GM23248 (cell line): ENCODE data around the gene MYO1D. TPM values are rescaled to one million over a fixed set of nuclear protein-coding genes. Genes with fewer than 3 reads are reported as not detected.

Experiments used
- DNase-seq: peaks from one replicate; pipeline ENCODE4 v3.0.0-alpha.2; 2015
- H2AFZ ChIP-seq: fragments of 200-600 bp; sonication (generic); 2 replicates; pipeline ENCODE4 v1.6.1; 2016; ENCODE audit warnings: antibody characterized with exemption
- H3F3A ChIP-seq: fragments of 200-600 bp; sonication (generic); 2 replicates; pipeline ENCODE4 v1.6.1; 2016; ENCODE audit warnings: mild to moderate bottlenecking, antibody characterized with exemption, mixed run types; ENCODE audit not compliant: insufficient read depth
- H3K27ac ChIP-seq: fragments of 200-600 bp; sonication (generic); 2 replicates; pipeline ENCODE4 v1.5.1; 2016; ENCODE audit warnings: mild to moderate bottlenecking
- H3K27me3 ChIP-seq: fragments of 200-600 bp; sonication (generic); replicated peaks from 2 replicates; pipeline ENCODE4 v1.6.1; 2016; ENCODE audit warnings: mild to moderate bottlenecking; ENCODE audit not compliant: insufficient read depth
- H3K36me3 ChIP-seq: fragments of 200-600 bp; sonication (generic); 2 replicates; pipeline ENCODE4 v1.6.1; 2016; ENCODE audit warnings: low read depth, mild to moderate bottlenecking
- H3K4me1 ChIP-seq: fragments of 200-600 bp; sonication (generic); 2 replicates; pipeline ENCODE4 v1.6.1; 2016; ENCODE audit warnings: mild to moderate bottlenecking; ENCODE audit not compliant: insufficient read depth
- H3K4me2 ChIP-seq: fragments of 200-600 bp; sonication (generic); one replicate; pipeline ENCODE4 v1.6.1; 2016; ENCODE audit warnings: mild to moderate bottlenecking; ENCODE audit not compliant: unreplicated experiment
- H3K4me3 ChIP-seq: fragments of 200-600 bp; sonication (generic); 2 replicates; pipeline ENCODE4 v1.5.1; 2016; ENCODE audit warnings: mild to moderate bottlenecking
- H3K79me2 ChIP-seq: fragments of 200-600 bp; sonication (generic); 2 replicates; pipeline ENCODE4 v1.6.1; 2016; ENCODE audit warnings: mild to moderate bottlenecking; ENCODE audit not compliant: insufficient read depth
- H3K9ac ChIP-seq: fragments of 200-600 bp; sonication (generic); 2 replicates; pipeline ENCODE4 v1.6.1; 2016; ENCODE audit warnings: mild to moderate bottlenecking
- H3K9me2 ChIP-seq: fragments of 200-600 bp; sonication (generic); 2 replicates; pipeline ENCODE4 v1.6.1; 2016; ENCODE audit warnings: mixed run types, mild to moderate bottlenecking, moderate library complexity; ENCODE audit not compliant: insufficient read depth
- H3K9me3 ChIP-seq: fragments of 200-600 bp; sonication (generic); one replicate; pipeline ENCODE4 v1.6.1; 2017; ENCODE audit warnings: low read depth
- H4K20me1 ChIP-seq: fragments of 200-600 bp; sonication (generic); 2 replicates; pipeline ENCODE4 v1.6.0; 2016; ENCODE audit not compliant: insufficient read depth
- EZH2 ChIP-seq: fragments of 200-600 bp; sonication (generic); IDR thresholded peaks from 2 replicates; pipeline ENCODE4 v1.6.1; 2018; ENCODE audit warnings: antibody characterized with exemption, mild to moderate bottlenecking; ENCODE audit not compliant: insufficient read depth, poor library complexity, severe bottlenecking
- EZH2phosphoT487 ChIP-seq: fragments of 200-600 bp; sonication (generic); IDR thresholded peaks from 2 replicates; pipeline ENCODE4 v1.6.1; 2018; ENCODE audit warnings: antibody characterized with exemption, moderate library complexity, mild to moderate bottlenecking, low read depth; ENCODE audit not compliant: insufficient read depth
- WGBS, 2 experiments: methylation state at CpG; one replicate each; pipeline ENCODE4 v1.1.6; 2015 to 2017; ENCODE audit warnings: low lambda C conversion rate in 2 of 2, low coverage in 1 of 2; ENCODE audit errors: missing lambda C conversion rate in 2 of 2; 5-methylcytosine and 5-hydroxymethylcytosine counted together
- in situ Hi-C: fragments of 300-500 bp; cut with MboI; formaldehyde crosslinking; loops from 2 replicates; pipeline ENCODE4 v1.15.0; 2020
- polyA plus RNA-seq: library from polyadenylated mRNA; unstranded; fragments of >200 nt; fragmentation: Nextera tagmentation; extraction: Ambion mirVana; gene quantifications from 2 replicates; pipeline ENCODE4 v1.2.1, GENCODE V29; 2016
- total RNA-seq: library from RNA; depleted of rRNA; stranded (reverse); fragments of >200 nt; shearing (Covaris generic); gene quantifications from 2 replicates; pipeline ENCODE4 v1.2.3, GENCODE V29; 2014

MYO1D gene
- total and polyA plus RNA-seq, 2 experiments from 2014 or later: 54.1 to 99.5 TPM

DNA sequence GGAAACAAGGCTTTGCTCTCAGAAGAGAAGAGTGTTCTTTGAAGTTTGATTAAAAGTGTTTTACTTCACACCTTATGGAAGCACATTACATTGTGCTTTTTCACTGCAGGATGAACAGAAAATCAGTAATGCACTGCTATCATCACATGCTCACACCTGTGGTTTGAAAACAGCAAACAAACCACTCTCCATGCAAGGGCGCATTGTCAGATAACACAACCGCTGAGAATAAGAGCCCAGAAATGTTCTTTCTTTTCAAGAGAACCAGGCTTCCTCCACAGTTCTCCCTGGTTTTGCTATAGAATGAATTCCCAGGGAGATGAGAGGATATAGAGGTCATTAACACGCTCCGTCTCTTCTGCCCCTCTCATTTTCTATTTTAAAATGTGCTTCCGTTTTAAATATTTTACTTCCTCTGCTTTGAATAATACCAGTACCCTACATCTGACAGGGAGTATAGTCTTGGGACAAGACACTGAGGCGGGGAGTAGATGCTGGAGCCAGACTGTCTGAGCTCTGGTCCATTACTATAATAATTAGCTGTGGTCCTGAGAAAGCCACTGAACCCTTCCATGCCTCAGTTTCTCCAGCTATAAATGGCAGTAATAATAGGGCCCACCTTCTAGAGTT is 318.5 kb downstream of the MYO1D start:
- no peak overlapping the region for H3K9ac ChIP-seq
- H3K9me2 ChIP-seq: no peaks in the 10 kb centered on the region
- H2AFZ ChIP-seq: no peak overlapping the region
- no peak overlapping the region for H3K27ac ChIP-seq
- H3K79me2 ChIP-seq: no peaks in the 10 kb centered on the region
- H3K36me3 ChIP-seq: no peaks in the 10 kb centered on the region; the same call in 1 of the 2 replicates
- no peaks in the 10 kb centered on the region for H3F3A ChIP-seq
- no peaks in the 10 kb centered on the region for H4K20me1 ChIP-seq
- no peaks in the 10 kb centered on the region for H3K27me3 ChIP-seq
- 91 to 94% methylated on average over 6 of the region's 6 CpGs for WGBS, 2 experiments
- no peaks in the 10 kb centered on the region for H3K4me1 ChIP-seq
- no peak overlapping the region for H3K4me3 ChIP-seq
- TF ChIP-seq EZH2 (no peak), EZH2phosphoT487 (no peak)
- no peaks in the 10 kb centered on the region for H3K9me3 ChIP-seq
- no peak for DNase-seq
- H3K4me2 ChIP-seq: no peak overlapping the region
- in situ Hi-C loops: no loop called here

DNA sequence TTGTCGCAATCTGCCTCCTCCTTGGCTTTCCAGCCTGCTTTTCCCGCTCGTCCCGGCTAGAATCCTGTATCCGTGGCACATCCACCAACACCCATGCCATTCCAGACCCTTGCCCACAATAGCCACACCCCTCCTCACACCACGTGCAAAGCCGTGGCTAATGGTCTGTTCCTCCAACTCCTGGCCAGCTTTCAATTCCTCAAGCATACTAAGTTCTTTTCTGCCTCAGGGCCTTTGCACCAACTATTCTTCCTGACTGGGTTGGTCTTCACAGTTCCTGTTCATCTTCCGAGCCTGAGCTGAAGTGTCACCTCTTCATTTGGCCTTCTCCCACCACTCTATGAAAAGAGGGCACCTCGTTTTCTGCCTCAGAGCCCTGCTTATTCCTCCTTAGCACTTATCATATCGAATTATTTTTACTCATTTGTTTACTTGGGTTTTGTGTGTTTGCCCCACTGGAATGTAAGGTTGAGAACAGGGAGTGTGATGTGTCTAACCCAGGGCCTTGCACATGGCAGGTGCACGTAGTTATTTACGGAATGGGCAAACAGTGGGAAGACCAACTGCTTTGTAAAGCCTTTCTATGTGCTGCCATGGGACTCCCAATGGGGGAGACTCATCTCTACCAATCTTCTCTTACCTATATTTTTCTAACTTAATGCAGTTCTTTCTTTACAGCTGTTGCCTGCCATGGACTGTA is 321.2 kb downstream of the MYO1D start:
- WGBS, 2 experiments: 93 to 96% methylated on average over 12 of the region's 12 CpGs
- DNase-seq: no peak

DNA sequence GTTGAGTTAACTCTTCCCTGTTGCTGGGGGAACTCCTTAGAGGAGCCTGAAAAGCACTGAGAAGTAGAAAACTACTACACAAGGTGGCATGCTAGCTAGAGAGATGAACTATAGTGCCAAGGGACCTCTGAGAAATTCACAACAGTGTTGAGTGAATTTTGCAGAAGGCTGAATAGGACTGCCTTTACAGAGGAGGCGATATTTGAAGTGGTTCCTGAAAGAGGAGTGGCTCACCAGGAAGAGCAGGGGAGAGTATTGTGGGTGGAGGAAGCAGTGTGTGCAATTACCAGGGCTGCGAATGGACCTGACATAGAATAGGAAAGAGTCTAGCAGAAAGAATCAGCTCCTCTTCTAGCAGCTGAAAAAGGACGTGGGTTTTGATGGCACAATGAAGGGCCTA is 323.8 kb downstream of the MYO1D start:
- 73 to 79% methylated on average over 3 of the region's 3 CpGs for WGBS, 2 experiments
- no peak for TF ChIP-seq EZH2phosphoT487
- TF ChIP-seq EZH2: no peak
- peaks cover 7% of the 10 kb centered on the region; the same call in 1 of the 2 replicates for H3F3A ChIP-seq
- H3K4me3 ChIP-seq: no peak overlapping the region
- H4K20me1 ChIP-seq: no peaks in the 10 kb centered on the region
- H3K9me3 ChIP-seq: no peaks in the 10 kb centered on the region
- H3K9me2 ChIP-seq: no peaks in the 10 kb centered on the region
- no peak overlapping the region for H3K9ac ChIP-seq
- no peaks in the 10 kb centered on the region for H3K79me2 ChIP-seq
- H2AFZ ChIP-seq: no peak overlapping the region
- no peak overlapping the region for H3K4me2 ChIP-seq
- in situ Hi-C loops: no loop called here
- no peaks in the 10 kb centered on the region for H3K36me3 ChIP-seq
- H3K27me3 ChIP-seq: no peaks in the 10 kb centered on the region
- peaks cover 9% of the 10 kb centered on the region; the same call in 1 of the 2 replicates for H3K4me1 ChIP-seq
- no peak overlapping the region for H3K27ac ChIP-seq
- DNase-seq: no peak

More for the DNA sequence above, 321.2 kb downstream of the MYO1D start:
- Histone ChIP-seq H3K4me3 (no peak overlapping the region), H3K4me1 (peaks cover 8% of the 10 kb centered on the region; the same call in 1 of the 2 replicates), H3K27me3 (no peaks in the 10 kb centered on the region), H3F3A (peaks cover 7% of the 10 kb centered on the region; the same call in 1 of the 2 replicates), H3K79me2 (no peaks in the 10 kb centered on the region), H3K9ac (no peak overlapping the region), H2AFZ (no peak overlapping the region), H3K27ac (no peak overlapping the region), H3K4me2 (no peak overlapping the region), H3K9me3 (no peaks in the 10 kb centered on the region), H3K36me3 (no peaks in the 10 kb centered on the region), H4K20me1 (no peaks in the 10 kb centered on the region), H3K9me2 (no peaks in the 10 kb centered on the region)
- in situ Hi-C loops: no loop called here
- no peak for TF ChIP-seq EZH2phosphoT487
- no peak for TF ChIP-seq EZH2

DNA sequence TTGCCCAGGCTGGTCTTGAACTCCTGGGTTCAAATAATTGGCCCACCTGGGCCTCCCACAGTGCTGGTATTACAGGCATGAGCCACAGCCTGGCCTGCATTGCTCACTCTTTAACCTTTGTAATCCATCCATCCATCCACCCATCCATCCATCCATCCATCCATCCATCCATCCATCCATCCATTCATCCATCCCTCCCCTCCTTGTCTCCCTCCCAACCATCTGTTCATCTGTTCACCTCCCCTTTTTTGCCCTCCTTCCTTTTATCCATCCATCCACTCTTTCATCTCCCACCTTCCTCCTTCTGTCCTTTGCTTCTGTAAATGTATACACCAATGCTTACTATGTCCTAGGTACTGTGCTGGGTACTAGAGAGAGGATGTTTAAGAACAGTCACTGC is 324.6 kb downstream of the MYO1D start:
- TF ChIP-seq EZH2phosphoT487 (no peak), EZH2 (no peak)
- Histone ChIP-seq H3K9me3 (no peaks in the 10 kb centered on the region), H4K20me1 (no peaks in the 10 kb centered on the region), H2AFZ (no peak overlapping the region), H3K4me3 (no peak overlapping the region), H3K27me3 (no peaks in the 10 kb centered on the region), H3K36me3 (no peaks in the 10 kb centered on the region), H3K4me2 (no peak overlapping the region), H3K27ac (no peak overlapping the region), H3K79me2 (no peaks in the 10 kb centered on the region), H3K9me2 (no peaks in the 10 kb centered on the region), H3K9ac (no peak overlapping the region), H3F3A (peaks cover 7% of the 10 kb centered on the region; the same call in 1 of the 2 replicates), H3K4me1 (peaks cover 9% of the 10 kb centered on the region; the same call in 1 of the 2 replicates)
- no peak for DNase-seq
- in situ Hi-C loops: no loop called here
